HepG2 (cell line): ENCODE measurements around the gene PRTN3. TPM values are rescaled to one million over a fixed set of nuclear protein-coding genes. Genes with fewer than 3 reads are reported as not detected.
A peak's percentile ranks its signal among the peaks of the same experiment; 100 is the strongest.
"Not testable (repeated sequence)": the region's sequence is repeated elsewhere in the genome, so short reads cannot be mapped to it uniquely, and the experiment has no call there.

Source experiments
- ATAC-seq: fragments of 200-7000 bp; cut with Tn5 transposase; 3 replicates; pipeline ENCODE4 v1.9.1; 2020; ENCODE audit warnings: mild to moderate bottlenecking, moderate library complexity
- BruUV-seq: library from RNA; stranded (reverse); fragments of 400-500 nt; replicated peaks from 2 replicates; lab custom pipeline; 2021; lab: Mats Ljungman, UMichigan
- CTCF ChIA-PET: fragments of 300-600 bp; formaldehyde crosslinking; extraction: SDS; loops from one replicate; lab custom pipeline; 2021; ENCODE audit warnings: low total read pairs, inconsistent platforms, low intra/inter-chr PET ratio; lab: Yijun Ruan, JAX
- POLR2A ChIA-PET: fragments of 350-600 bp; sonication (Branson Sonifier 250); formaldehyde crosslinking; loops from one replicate; lab custom pipeline; 2020; ENCODE audit warnings: antibody characterized with exemption, inconsistent platforms; lab: Yijun Ruan, JAX
- DNase-seq: peaks from one replicate; pipeline ENCODE4 v3.0.0-alpha.2; 2015; ENCODE audit warnings: low spot score
- FAIRE-seq: peaks from 3 replicates; lab custom pipeline; 2011; peaks lifted over from hg19 to GRCh38; lab: Jason Lieb, UNC
- H2AFZ ChIP-seq: one replicate; pipeline ENCODE4 v1.6.1; 2011; ENCODE audit warnings: low read length, inconsistent platforms
- H3K27ac ChIP-seq: fragments of 300-600 bp; 3 replicates; pipeline ENCODE4 v1.8.0; 2011; ENCODE audit warnings: mixed run types, mild to moderate bottlenecking, mixed read lengths, low read length, inconsistent platforms; ENCODE audit not compliant: insufficient read depth; ENCODE audit errors: extremely low read length
- H3K27me3 ChIP-seq, 2 experiments: fragments of 200-600 bp in 1 of 2; 2 replicates in 1 of 2; 3 replicates in 1 of 2; pipeline versions ENCODE4 v1.6.0 to v1.8.0; 2011; ENCODE audit warnings: low read length in 2 of 2, mild to moderate bottlenecking in 2 of 2, moderate library complexity in 2 of 2, inconsistent platforms in 1 of 2; ENCODE audit not compliant: insufficient read depth in 2 of 2, control insufficient read depth in 1 of 2
- H3K36me3 ChIP-seq, 2 experiments: fragments of 200-600 bp in 1 of 2; replicated peaks in 1 of 2; 2 replicates in 1 of 2; 3 replicates in 1 of 2; pipeline versions ENCODE4 v1.5.1 to v1.8.0; 2011; ENCODE audit warnings: low read length in 2 of 2, inconsistent platforms in 1 of 2; ENCODE audit not compliant: insufficient read depth in 2 of 2, control insufficient read depth in 1 of 2
- H3K4me1 ChIP-seq: 2 replicates; pipeline ENCODE4 v1.5.1; 2012; ENCODE audit warnings: low read length, inconsistent platforms; ENCODE audit not compliant: insufficient read depth
- H3K4me2 ChIP-seq: 2 replicates; pipeline ENCODE4 v1.6.0; 2011; ENCODE audit warnings: low read depth, low read length, inconsistent platforms
- H3K4me3 ChIP-seq, 3 experiments: fragments of 200-600 bp in 1 of 3; sonication (generic), shearing (Covaris generic) in 1 of 3; replicated peaks in 1 of 3; 2 replicates each; pipeline ENCODE4 v1.5.1; 2011 to 2016; ENCODE audit warnings: low read length in 3 of 3, inconsistent platforms in 2 of 3, low read depth in 2 of 3, mild to moderate bottlenecking in 2 of 3, control low read depth in 1 of 3, mixed read lengths in 1 of 3; ENCODE audit not compliant: insufficient read depth in 1 of 3
- H3K79me2 ChIP-seq: one replicate; pipeline ENCODE4 v1.6.1; 2011; ENCODE audit warnings: low read length, inconsistent platforms; ENCODE audit not compliant: insufficient read depth
- H3K9ac ChIP-seq: 2 replicates; pipeline ENCODE4 v1.6.0; 2011; ENCODE audit warnings: mild to moderate bottlenecking, low read depth, low read length, inconsistent platforms; ENCODE audit not compliant: insufficient read depth
- H3K9me3 ChIP-seq: 2 replicates; pipeline ENCODE4 v1.5.1; 2012; ENCODE audit warnings: mild to moderate bottlenecking, low read length
- H4K20me1 ChIP-seq: 2 replicates; pipeline ENCODE4 v1.6.0; 2011; ENCODE audit warnings: inconsistent platforms, mild to moderate bottlenecking, low read length, moderate library complexity; ENCODE audit not compliant: insufficient read depth
- LRRFIP1 ChIP-seq: sonication (generic); formaldehyde crosslinking; conservative IDR thresholded peaks from 2 replicates; pipeline ENCODE4 v1.4.0; 2020; ENCODE audit warnings: missing genetic modification reagents
- ZNF121 ChIP-seq: sonication (generic); formaldehyde crosslinking; IDR thresholded peaks from 2 replicates; pipeline ENCODE4 v1.5.0; 2020; ENCODE audit warnings: mild to moderate bottlenecking, missing genetic modification reagents
- ZNF629 ChIP-seq: sonication (generic); formaldehyde crosslinking; conservative IDR thresholded peaks from 2 replicates; pipeline ENCODE4 v1.5.0; 2020; ENCODE audit warnings: missing genetic modification reagents
- ZNF770 ChIP-seq: sonication (generic); formaldehyde crosslinking; IDR thresholded peaks from 2 replicates; pipeline ENCODE4 v1.5.0; 2020; ENCODE audit warnings: mild to moderate bottlenecking, missing genetic modification reagents
- WGBS: methylation state at CpG from one replicate; pipeline ENCODE4 v1.1.6; 2017; ENCODE audit warnings: low lambda C conversion rate; 5-methylcytosine and 5-hydroxymethylcytosine counted together
- in situ Hi-C: cut with HindIII; loops from 2 replicates; pipeline ENCODE4 v1.10.0; 2017; ENCODE audit warnings: low pct_unique_long_range_greater_than_20kb; ENCODE audit not compliant: extremely low pct_ligation_motif_present
- intact Hi-C: fragments of 100-400 bp; cut with micrococcal nuclease; formaldehyde crosslinking; loops from one replicate; pipeline ENCODE4 v1.10.0; 2022; ENCODE audit not compliant: unreplicated experiment
- polyA plus RNA-seq, 8 experiments: library from polyadenylated mRNA; depleted of rRNA in 3 of 8; stranded (reverse) in 7 of 8; unstranded in 1 of 8; fragments of >200 nt; fragmentation: Illumina TruSeq in 4 of 8; extraction: Trizol in 4 of 8; gene quantifications; 2 replicates each; pipeline versions ENCODE4 v1.2.1 to v1.2.3, GENCODE V29; 2011 to 2016; ENCODE audit warnings: low read depth in 4 of 8, missing spikeins in 1 of 8, mixed read lengths in 1 of 8; ENCODE audit not compliant: insufficient read depth in 1 of 8
- total RNA-seq, 5 experiments: library from RNA; depleted of rRNA; stranded (reverse); fragments of >200 nt; fragmentation: Illumina TruSeq; extraction: Trizol; gene quantifications; 2 replicates each; pipeline ENCODE4 v1.2.3, GENCODE V29; 2016; ENCODE audit warnings: low read depth in 1 of 5

PRTN3 gene
- total and polyA plus RNA-seq, 2 of the 13 experiments (the other 11 are each of a cell fraction or from before 2014, with no cell fraction given), result not detected

DNA sequence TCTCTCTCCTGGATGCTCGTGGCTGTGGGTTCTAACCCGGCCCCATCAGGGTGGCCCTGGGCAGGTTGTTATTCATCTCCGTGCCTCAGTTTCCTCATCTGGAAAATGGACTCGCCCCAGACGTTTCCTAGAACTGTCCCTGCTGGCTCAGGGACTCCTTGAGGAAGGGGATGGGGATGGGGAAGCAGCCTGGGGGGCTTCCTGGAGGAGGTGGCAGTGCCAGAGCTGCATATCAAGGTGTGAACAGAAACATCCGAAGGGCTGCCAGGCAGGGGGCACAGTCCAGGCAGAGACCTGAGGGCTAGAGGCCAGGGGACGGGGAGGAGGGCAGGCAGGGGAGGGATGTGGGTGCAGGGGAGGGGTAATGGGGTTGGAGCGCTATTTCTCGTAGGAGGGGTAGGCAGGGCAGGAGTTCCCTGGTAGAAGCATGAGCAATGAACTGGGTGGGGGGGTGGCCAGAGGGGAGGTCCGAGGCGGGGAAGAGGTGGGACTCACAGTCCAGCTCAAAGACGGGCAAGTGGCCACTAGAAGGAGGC, 7.7 kb downstream of the PRTN3 start:
- 5% methylated on average over 7 of the region's 12 CpGs for WGBS
- intact Hi-C loops (no loop called here), in situ Hi-C loops (no loop called here)
- Histone ChIP-seq H3K27me3 (peaks cover 16 to 64% of the 10 kb centered on the region in 2 experiments), H3K27ac (no peak overlapping the region), H3K79me2 (no peaks in the 10 kb centered on the region), H3K9ac (no peak overlapping the region), H3K9me3 (no peaks in the 10 kb centered on the region), H3K4me2 (no peak overlapping the region), H4K20me1 (no peaks in the 10 kb centered on the region), H2AFZ (no peak overlapping the region), H3K4me1 (peaks cover 26% of the 10 kb centered on the region; the same call in 1 of the 2 replicates), H3K4me3 (no peak overlapping the region), H3K36me3 (no peaks in the 10 kb centered on the region)
- ChIA-PET CTCF (no interaction called here), POLR2A (no interaction called here)
- FAIRE-seq (no peak), DNase-seq (no peak), ATAC-seq (no peak)
- TF ChIP-seq LRRFIP1 (CRISPR knock-in tag) (no peak), ZNF629 (CRISPR knock-in tag) (peak; percentile 63)
- BruUV-seq, result no TSS peak

DNA sequence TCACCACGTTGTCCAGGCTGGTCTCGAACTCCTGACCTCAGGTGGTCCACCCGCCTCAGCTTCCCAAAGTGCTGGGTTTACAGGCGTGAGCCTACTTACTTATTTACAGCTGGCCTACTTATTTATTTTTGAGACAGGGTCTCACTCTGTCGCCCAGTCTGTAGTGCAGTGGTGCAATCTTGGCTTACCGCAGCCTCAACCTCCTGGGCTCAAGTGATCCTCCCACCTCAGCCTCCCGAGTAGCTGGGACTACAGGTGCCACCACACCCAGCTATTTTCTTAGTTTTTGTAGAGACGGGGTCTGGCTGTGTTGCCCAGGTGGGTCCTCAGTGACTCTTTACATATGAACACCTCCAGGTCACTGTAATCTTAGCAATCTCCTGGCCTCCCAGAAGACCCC, 8.4 kb downstream of the PRTN3 start:
- in situ Hi-C loops, H3K9me3 ChIP-seq, H3K36me3 ChIP-seq, H3K4me2 ChIP-seq, H3K9ac ChIP-seq, FAIRE-seq, H3K27ac ChIP-seq, intact Hi-C loops, H3K4me3 ChIP-seq, CTCF ChIA-PET, BruUV-seq, H2AFZ ChIP-seq, H3K79me2 ChIP-seq, ATAC-seq, H4K20me1 ChIP-seq, POLR2A ChIA-PET, DNase-seq: not testable (repeated sequence)
- Histone ChIP-seq H3K4me1 (peaks cover 21% of the 10 kb centered on the region; the same call in 1 of the 2 replicates), H3K27me3 (peaks cover 13 to 59% of the 10 kb centered on the region in 2 experiments)
- TF ChIP-seq ZNF121 (CRISPR knock-in tag) (peak; percentile 62), ZNF770 (CRISPR knock-in tag) (peak; percentile 51; the same call in 1 of the 2 replicates)
- WGBS, result 41% methylated on average over 8 of the region's 8 CpGs
